Right atrium auricular region (tissue), 2 donors: Measurements from ENCODE around the gene FGD4. TPM values are rescaled to one million over a fixed set of nuclear protein-coding genes. Genes with fewer than 3 reads are reported as not detected.
"Not testable (repeated sequence)": the region's sequence is repeated elsewhere in the genome, so short reads cannot be mapped to it uniquely, and the experiment has no call there.

Experiments used
- DNase-seq: peaks from one replicate; pipeline ENCODE4 v3.0.0-alpha.2; 2019; ENCODE audit warnings: low spot score
- H3K27ac ChIP-seq, 2 donors: fragments of 200-600 bp; sonication (generic); 1 replicate in 1 of 2; 2 replicates in 1 of 2; pipeline ENCODE4 v1.5.1; 2016 to 2019
- H3K27me3 ChIP-seq, 2 donors: fragments of 200-600 bp; sonication (generic); one replicate each; pipeline versions ENCODE4 v1.5.1 to v1.6.0; 2017 to 2019
- H3K36me3 ChIP-seq: fragments of 200-600 bp; sonication (generic); one replicate; pipeline ENCODE4 v1.5.1; 2016
- H3K4me1 ChIP-seq, 2 donors: fragments of 200-600 bp; sonication (generic); one replicate each; pipeline versions ENCODE4 v1.5.1 to v1.6.0; 2017 to 2019
- H3K4me3 ChIP-seq, 2 donors: fragments of 200-600 bp; sonication (generic); 1 replicate in 1 of 2; 2 replicates in 1 of 2; pipeline ENCODE4 v1.5.1; 2017 to 2019; ENCODE audit warnings: mild to moderate bottlenecking in 1 of 2, moderate library complexity in 1 of 2
- H3K9me3 ChIP-seq, 2 donors: fragments of 200-600 bp; sonication (generic); one replicate each; pipeline ENCODE4 v1.5.1; 2019
- total RNA-seq, 2 donors: library from RNA; depleted of rRNA; stranded (reverse); fragments of >200 nt; gene quantifications; one replicate each; pipeline ENCODE4 v1.1.0, GENCODE V29; 2016
- TF ChIP-seq, protein P1 (sequence below), 2 donors: fragments of 200-600 bp; sonication (generic); IDR thresholded peaks; one replicate each; pipeline ENCODE4 v1.5.1; 2019; ENCODE audit warnings: antibody characterized with exemption in 2 of 2

Gene FGD4
- total RNA-seq, 2 donors from 2014 or later, result 13.5 to 16.2 TPM

DNA sequence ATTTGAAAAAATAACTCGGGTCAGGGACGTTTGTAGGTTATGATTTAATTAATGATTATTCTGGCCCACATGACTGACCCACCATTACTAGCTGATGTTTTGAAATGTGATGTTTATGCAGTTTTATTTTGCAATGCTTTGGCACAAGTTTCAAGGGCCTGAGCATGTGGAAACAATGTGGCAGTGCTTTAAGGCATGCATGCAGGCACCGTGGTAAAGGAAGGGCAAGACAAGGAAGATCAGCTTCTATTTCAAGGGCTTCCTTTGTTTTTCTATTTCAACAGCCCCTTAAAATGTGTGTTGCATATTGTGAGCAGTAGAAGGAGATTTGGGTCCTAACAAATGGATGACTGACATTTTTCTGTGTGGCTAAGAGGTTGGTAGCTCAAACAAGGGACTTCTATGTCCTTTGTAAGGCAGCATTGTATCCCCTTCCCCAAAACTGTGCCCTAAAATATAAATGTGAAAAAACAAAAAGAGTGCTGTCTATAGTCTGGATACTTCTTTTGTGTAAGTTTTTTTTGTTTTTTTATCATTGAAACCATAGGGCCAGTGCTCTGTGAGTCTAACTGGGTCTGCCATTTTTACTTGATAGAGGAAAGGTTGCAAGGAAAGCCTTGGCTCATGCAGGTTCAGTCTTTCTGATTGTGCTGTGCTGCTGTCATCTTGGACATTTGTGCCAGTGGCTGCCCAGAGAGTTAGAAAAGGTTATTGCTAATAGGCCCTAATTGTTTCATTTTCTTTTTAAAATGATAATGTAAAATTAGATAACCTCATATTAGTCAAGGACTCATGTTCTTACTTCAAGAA lies 103.5 kb downstream of the FGD4 start:
- no peaks in the 10 kb centered on the region for H3K27me3 ChIP-seq
- TF ChIP-seq, protein P1, sequence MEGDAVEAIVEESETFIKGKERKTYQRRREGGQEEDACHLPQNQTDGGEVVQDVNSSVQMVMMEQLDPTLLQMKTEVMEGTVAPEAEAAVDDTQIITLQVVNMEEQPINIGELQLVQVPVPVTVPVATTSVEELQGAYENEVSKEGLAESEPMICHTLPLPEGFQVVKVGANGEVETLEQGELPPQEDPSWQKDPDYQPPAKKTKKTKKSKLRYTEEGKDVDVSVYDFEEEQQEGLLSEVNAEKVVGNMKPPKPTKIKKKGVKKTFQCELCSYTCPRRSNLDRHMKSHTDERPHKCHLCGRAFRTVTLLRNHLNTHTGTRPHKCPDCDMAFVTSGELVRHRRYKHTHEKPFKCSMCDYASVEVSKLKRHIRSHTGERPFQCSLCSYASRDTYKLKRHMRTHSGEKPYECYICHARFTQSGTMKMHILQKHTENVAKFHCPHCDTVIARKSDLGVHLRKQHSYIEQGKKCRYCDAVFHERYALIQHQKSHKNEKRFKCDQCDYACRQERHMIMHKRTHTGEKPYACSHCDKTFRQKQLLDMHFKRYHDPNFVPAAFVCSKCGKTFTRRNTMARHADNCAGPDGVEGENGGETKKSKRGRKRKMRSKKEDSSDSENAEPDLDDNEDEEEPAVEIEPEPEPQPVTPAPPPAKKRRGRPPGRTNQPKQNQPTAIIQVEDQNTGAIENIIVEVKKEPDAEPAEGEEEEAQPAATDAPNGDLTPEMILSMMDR (IDR thresholded peaks at IDR 0.05), result no peak
- H3K4me1 ChIP-seq, result peaks cover 0 to 75% of the 10 kb centered on the region in 2 donors
- peak overlapping the region; percentile 40 to 53 for H3K27ac ChIP-seq
- no peak for DNase-seq
- no peaks in the 10 kb centered on the region for H3K36me3 ChIP-seq
- H3K4me3 ChIP-seq, result peak overlapping the region; percentile 8 to 9
- no peaks in the 10 kb centered on the region for H3K9me3 ChIP-seq

DNA sequence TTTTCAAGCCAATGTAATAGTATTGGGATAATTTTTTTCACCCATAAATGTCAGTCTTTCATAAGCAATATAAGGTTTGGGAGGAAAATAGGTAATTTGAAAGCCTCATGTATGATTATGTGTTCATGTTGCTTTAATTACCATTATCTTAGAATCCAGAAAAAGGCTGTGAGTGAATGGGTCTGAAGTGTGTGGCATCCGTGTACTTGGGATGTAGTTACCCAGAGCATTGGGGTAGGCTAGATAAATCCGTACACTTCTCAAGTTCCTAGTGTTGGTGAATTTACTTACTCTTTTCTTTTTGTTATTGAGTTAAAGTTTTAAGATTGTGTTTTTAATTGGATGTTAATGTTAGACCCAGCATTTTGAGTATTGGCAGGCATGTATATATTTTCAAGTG lies 104.4 kb downstream of the FGD4 start:
- Histone ChIP-seq H3K36me3 (no peaks in the 10 kb centered on the region), H3K27me3 (no peaks in the 10 kb centered on the region), H3K4me3 (no peak overlapping the region), H3K9me3 (no peaks in the 10 kb centered on the region), H3K27ac (no peak overlapping the region), H3K4me1 (peaks cover 0 to 74% of the 10 kb centered on the region in 2 donors)
- DNase-seq, result no peak
- TF ChIP-seq, protein P1 (IDR thresholded peaks at IDR 0.05), result no peak

DNA sequence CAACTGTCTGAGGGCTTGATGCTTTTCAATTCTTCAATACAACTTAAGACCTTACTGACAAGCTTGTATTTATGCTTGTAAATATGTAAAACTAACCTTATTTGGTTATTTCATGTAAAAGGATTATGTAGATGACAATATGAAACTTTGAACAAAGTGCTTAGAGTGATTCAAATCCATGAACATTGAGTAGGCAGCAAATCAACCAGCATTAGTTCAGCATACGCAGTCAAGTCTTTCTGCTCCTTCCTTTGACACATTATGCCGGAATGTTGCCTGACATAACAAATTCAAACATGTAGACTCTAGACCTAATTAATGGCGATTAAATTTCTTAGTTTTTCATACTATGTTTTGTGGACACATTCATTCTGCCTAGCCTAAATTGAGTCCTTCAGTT lies 105.2 kb downstream of the FGD4 start:
- H3K36me3 ChIP-seq, result no peaks in the 10 kb centered on the region
- peaks cover 0 to 68% of the 10 kb centered on the region in 2 donors for H3K4me1 ChIP-seq
- TF ChIP-seq, protein P1 (IDR thresholded peaks at IDR 0.05), result no peak
- no peaks in the 10 kb centered on the region for H3K27me3 ChIP-seq
- DNase-seq, result no peak
- H3K27ac ChIP-seq, result no peak overlapping the region
- no peak overlapping the region for H3K4me3 ChIP-seq
- H3K9me3 ChIP-seq, result no peaks in the 10 kb centered on the region

DNA sequence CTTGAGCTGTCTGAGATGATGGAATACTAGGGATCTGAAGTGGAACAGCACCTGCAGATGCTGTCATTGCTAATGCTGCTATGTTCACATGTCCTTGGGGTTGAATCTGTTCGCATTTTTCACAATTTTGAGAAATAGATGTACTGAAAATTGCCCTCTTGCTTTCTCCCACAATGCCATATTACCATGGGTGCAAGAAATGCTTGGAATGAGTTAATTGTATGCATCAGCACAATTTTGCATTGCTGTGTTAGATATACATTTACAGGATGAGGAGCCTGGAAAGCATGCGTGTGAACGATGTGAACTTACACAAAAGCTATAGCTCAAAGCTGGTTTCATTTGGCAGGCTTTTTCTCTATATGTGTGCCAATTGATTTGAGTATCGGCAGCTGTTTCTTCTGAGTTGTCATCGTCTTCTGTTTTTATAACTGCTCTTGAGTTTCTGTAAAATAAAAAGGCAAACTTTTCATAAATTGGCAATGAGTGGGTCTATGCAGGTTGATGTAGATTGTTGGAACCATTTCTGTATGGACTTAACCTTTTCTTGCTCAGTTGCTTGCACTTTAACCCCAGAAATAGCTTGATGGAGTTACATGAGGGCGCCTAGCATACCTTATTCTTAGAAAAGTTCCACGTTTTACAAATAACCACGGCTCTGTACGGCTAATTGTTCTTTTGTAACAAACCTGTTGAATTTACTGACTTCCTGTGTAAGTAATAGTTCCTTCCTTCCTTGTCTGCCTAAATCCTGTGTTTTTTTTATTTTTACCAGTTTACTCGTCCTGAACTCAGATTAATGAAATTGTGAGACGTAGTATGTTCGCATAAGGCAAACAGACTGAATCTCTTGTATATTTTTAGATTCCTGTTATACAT lies 105.9 kb downstream of the FGD4 start:
- Histone ChIP-seq H3K27me3 (no peaks in the 10 kb centered on the region), H3K9me3 (no peaks in the 10 kb centered on the region), H3K27ac (no peak overlapping the region), H3K4me3 (no peak overlapping the region), H3K36me3 (no peaks in the 10 kb centered on the region), H3K4me1 (peaks cover 0 to 72% of the 10 kb centered on the region in 2 donors)
- TF ChIP-seq, protein P1 (IDR thresholded peaks at IDR 0.05), result no peak
- DNase-seq, result no peak

DNA sequence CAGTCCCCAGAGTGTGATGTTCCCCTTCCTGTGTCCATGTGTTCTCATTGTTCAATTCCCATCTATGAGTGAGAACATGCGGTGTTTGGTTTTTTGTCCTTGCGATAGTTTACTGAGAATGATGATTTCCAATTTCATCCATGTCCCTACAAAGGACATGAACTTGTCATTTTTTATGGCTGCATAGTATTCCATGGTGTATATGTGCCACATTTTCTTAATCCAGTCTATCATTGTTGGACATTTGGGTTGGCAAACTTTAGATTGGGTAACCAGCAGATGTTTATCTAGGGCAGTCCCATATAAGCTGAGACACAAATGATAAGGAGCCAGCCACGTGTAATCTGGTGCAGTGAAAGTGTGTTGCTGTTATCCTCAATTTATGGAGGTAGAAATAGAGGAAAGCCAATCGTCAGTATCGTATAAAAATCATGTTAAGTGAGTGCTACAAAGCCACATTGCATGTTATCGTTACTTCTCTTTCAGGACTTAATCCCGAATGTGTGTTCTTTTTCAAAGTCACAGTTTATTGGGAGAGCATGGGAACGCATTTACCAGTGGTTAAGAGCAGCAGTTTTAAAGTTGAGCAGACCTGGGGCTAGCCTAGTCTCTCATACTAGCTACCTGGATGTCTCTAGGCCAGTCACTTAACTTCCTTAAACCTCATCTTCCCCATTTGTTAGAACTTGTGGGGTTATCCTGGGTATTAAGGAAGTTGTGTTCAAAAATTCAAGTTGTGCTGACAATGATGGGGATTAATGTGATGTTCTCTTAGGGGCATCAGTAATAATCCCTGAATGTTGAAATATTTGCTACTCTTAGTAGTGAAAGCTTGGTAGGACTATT lies 108.0 kb downstream of the FGD4 start:
- not testable (repeated sequence) for H3K36me3 ChIP-seq, DNase-seq, H3K27ac ChIP-seq, H3K4me3 ChIP-seq, H3K27me3 ChIP-seq, H3K9me3 ChIP-seq
- H3K4me1 ChIP-seq, result peaks cover 0 to 57% of the 10 kb centered on the region in 2 donors
